SK-N-SH (cell line): Measurements from ENCODE around the gene RNASE9. TPM values are rescaled to one million over a fixed set of nuclear protein-coding genes. Genes with fewer than 3 reads are reported as not detected.

Experiments used
- CTCF ChIA-PET: fragments of 300-600, 350-600 bp; formaldehyde crosslinking; extraction: SDS; loops from one replicate; lab custom pipeline; 2021; lab: Yijun Ruan, JAX
- POLR2A ChIA-PET: fragments of 350-600 bp; sonication (Branson Sonifier 250); formaldehyde crosslinking; extraction: SDS; loops from one replicate; lab custom pipeline; 2020; ENCODE audit warnings: antibody characterized with exemption, inconsistent platforms; lab: Yijun Ruan, JAX
- DNase-seq: peaks from one replicate; pipeline ENCODE4 v3.0.0; 2012
- H2AFZ ChIP-seq: fragments of 200-600 bp; sonication (generic); 2 replicates; pipeline ENCODE4 v1.8.1; 2016; ENCODE audit warnings: antibody characterized with exemption, mild to moderate bottlenecking, low read depth
- H3F3A ChIP-seq: fragments of 200-600 bp; sonication (generic); replicated peaks from 2 replicates; pipeline ENCODE3; 2016; ENCODE audit warnings: antibody characterized with exemption, mild to moderate bottlenecking; ENCODE audit not compliant: insufficient read depth
- H3K27ac ChIP-seq, 2 experiments: fragments of 200-500 bp in 1 of 2; fragments of 200-600 bp in 1 of 2; sonication (Bioruptor generic) in 1 of 2; sonication (generic), shearing (Covaris generic) in 1 of 2; 2 replicates each; pipeline versions ENCODE4 v1.5.1 to v1.6.1; 2014 to 2016; ENCODE audit warnings: low read depth in 2 of 2, inconsistent platforms in 1 of 2, low read length in 1 of 2, mild to moderate bottlenecking in 1 of 2, mixed read lengths in 1 of 2
- H3K27me3 ChIP-seq: fragments of 200-600 bp; sonication (generic), shearing (Covaris generic); 2 replicates; pipeline ENCODE4 v1.6.1; 2016; ENCODE audit warnings: mixed run types; ENCODE audit not compliant: insufficient read depth
- H3K36me3 ChIP-seq, 2 experiments: fragments of 200-500 bp in 1 of 2; fragments of 200-600 bp in 1 of 2; sonication (Bioruptor generic) in 1 of 2; sonication (generic) in 1 of 2; replicated peaks in 1 of 2; 2 replicates each; pipeline versions ENCODE3 to v1.5.1; 2014 to 2016; ENCODE audit warnings: low read length in 1 of 2, mild to moderate bottlenecking in 1 of 2; ENCODE audit not compliant: insufficient read depth in 2 of 2, control insufficient read depth in 1 of 2
- H3K4me1 ChIP-seq, 2 experiments: fragments of 200-500 bp in 1 of 2; fragments of 200-600 bp in 1 of 2; sonication (Bioruptor generic) in 1 of 2; sonication (generic), shearing (Covaris generic) in 1 of 2; 2 replicates each; pipeline versions ENCODE4 v1.5.1 to v1.6.1; 2014 to 2016; ENCODE audit warnings: low read depth in 1 of 2, low read length in 1 of 2, mixed run types in 1 of 2; ENCODE audit not compliant: insufficient read depth in 2 of 2, control insufficient read depth in 1 of 2
- H3K4me2 ChIP-seq: fragments of 200-600 bp; sonication (generic), shearing (Covaris generic); 2 replicates; pipeline ENCODE4 v1.6.1; 2017; ENCODE audit warnings: mixed run types
- H3K4me3 ChIP-seq, 2 experiments: fragments of 200-500 bp in 1 of 2; fragments of 200-600 bp in 1 of 2; sonication (Bioruptor generic) in 1 of 2; sonication (generic), shearing (Covaris generic) in 1 of 2; 2 replicates each; pipeline versions ENCODE4 v1.5.1 to v1.8.1; 2014 to 2016; ENCODE audit warnings: low read depth in 2 of 2, inconsistent platforms in 1 of 2, low read length in 1 of 2, mild to moderate bottlenecking in 1 of 2, mixed read lengths in 1 of 2, moderate library complexity in 1 of 2
- H3K79me2 ChIP-seq: fragments of 200-600 bp; sonication (generic); 2 replicates; pipeline ENCODE4 v1.8.1; 2017; ENCODE audit warnings: mild to moderate bottlenecking; ENCODE audit not compliant: insufficient read depth
- H3K9ac ChIP-seq: fragments of 200-600 bp; sonication (generic); 2 replicates; pipeline ENCODE4 v1.6.1; 2017; ENCODE audit warnings: mixed run types
- H3K9me2 ChIP-seq: fragments of 200-600 bp; sonication (generic); 2 replicates; pipeline ENCODE4 v1.6.1; 2017; ENCODE audit warnings: mixed run types
- H3K9me3 ChIP-seq: fragments of 200-600 bp; sonication (generic); 2 replicates; pipeline ENCODE4 v1.6.1; 2017; ENCODE audit warnings: mixed run types, mild to moderate bottlenecking, moderate library complexity
- H4K20me1 ChIP-seq: fragments of 200-600 bp; sonication (generic); 2 replicates; pipeline ENCODE4 v1.6.1; 2017; ENCODE audit warnings: mild to moderate bottlenecking, mixed run types; ENCODE audit not compliant: insufficient read depth
- FOSL2 ChIP-seq: IDR thresholded peaks from 2 replicates; pipeline ENCODE4 v1.4.0; 2012; ENCODE audit warnings: low read depth, mild to moderate bottlenecking, moderate library complexity, borderline replicate concordance
- FOXM1 ChIP-seq: IDR thresholded peaks from 2 replicates; pipeline ENCODE4 v1.4.0; 2012; ENCODE audit warnings: low read depth, mild to moderate bottlenecking
- GABPA ChIP-seq: IDR thresholded peaks from 2 replicates; pipeline ENCODE4 v1.4.0; 2012; ENCODE audit warnings: low read depth, mild to moderate bottlenecking
- GATA2 ChIP-seq: sonication (generic); formaldehyde crosslinking; IDR thresholded peaks from 2 replicates; pipeline ENCODE4 v1.5.0; 2020; ENCODE audit warnings: mild to moderate bottlenecking, missing genetic modification reagents
- REST ChIP-seq: IDR thresholded peaks from 2 replicates; pipeline ENCODE4 v1.6.1; 2012; ENCODE audit warnings: mild to moderate bottlenecking, low read depth, low read length, moderate library complexity
- RXRA ChIP-seq: IDR thresholded peaks from 2 replicates; pipeline ENCODE4 v1.4.0; 2012; ENCODE audit warnings: low read depth, mild to moderate bottlenecking, borderline replicate concordance
- SIN3A ChIP-seq: IDR thresholded peaks from 2 replicates; pipeline ENCODE4 v1.6.1; 2012; ENCODE audit warnings: low read depth, mild to moderate bottlenecking, low read length, moderate library complexity, borderline replicate concordance
- WGBS: methylation state at CpG from one replicate; pipeline ENCODE4 v1.1.6; 2017; ENCODE audit warnings: low lambda C conversion rate; 5-methylcytosine and 5-hydroxymethylcytosine counted together
- polyA plus RNA-seq, 3 experiments: library from polyadenylated mRNA; depleted of rRNA; stranded (reverse); fragments of >200 nt; gene quantifications; 2 replicates each; pipeline ENCODE4 v1.2.3, GENCODE V29; 2012
- TF ChIP-seq, protein P1 (sequence below): IDR thresholded peaks from 2 replicates; pipeline ENCODE4 v1.4.0; 2012; ENCODE audit warnings: low read depth, borderline replicate concordance
- TF ChIP-seq, protein P2 (sequence below): fragments of 150-350 bp; IDR thresholded peaks from 2 replicates; pipeline ENCODE4 v1.6.1; 2016; ENCODE audit warnings: mild to moderate bottlenecking, low read depth, low read length

The RNASE9 gene
- polyA plus RNA-seq, 1 of the 3 experiments (the other 2 are of a cell fraction), result not detected

DNA sequence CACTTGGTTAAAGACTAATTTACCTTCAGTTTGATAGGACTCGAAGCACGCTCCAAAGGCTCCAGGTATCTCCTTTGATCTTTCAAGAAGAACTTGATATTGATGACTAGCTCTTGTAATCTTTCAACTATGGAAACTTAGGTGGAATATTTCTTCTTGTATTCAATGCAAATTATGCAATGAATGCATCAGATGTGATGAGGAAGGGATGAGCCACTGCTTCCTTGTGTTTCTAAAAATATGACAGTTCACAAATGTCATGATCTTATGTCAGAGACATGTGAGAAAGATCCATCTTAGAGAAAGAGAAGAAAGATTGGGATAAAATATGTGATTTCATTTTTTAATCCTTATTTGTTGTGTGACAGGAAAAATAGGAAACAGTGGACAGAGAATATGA, 9.9 kb downstream of the RNASE9 start:
- no peak overlapping the region for H3K4me3 ChIP-seq
- ChIA-PET CTCF (no interaction called here), POLR2A (no interaction called here)
- H3K9me2 ChIP-seq, result no peaks in the 10 kb centered on the region
- no peak overlapping the region for H2AFZ ChIP-seq
- no peaks in the 10 kb centered on the region for H3K79me2 ChIP-seq
- H3K27ac ChIP-seq, result no peak overlapping the region
- no peaks in the 10 kb centered on the region for H3K36me3 ChIP-seq
- no peaks in the 10 kb centered on the region for H3F3A ChIP-seq
- no peak overlapping the region for H3K4me2 ChIP-seq
- 13% methylated on average over 2 of the region's 2 CpGs for WGBS
- TF ChIP-seq, protein P1, sequence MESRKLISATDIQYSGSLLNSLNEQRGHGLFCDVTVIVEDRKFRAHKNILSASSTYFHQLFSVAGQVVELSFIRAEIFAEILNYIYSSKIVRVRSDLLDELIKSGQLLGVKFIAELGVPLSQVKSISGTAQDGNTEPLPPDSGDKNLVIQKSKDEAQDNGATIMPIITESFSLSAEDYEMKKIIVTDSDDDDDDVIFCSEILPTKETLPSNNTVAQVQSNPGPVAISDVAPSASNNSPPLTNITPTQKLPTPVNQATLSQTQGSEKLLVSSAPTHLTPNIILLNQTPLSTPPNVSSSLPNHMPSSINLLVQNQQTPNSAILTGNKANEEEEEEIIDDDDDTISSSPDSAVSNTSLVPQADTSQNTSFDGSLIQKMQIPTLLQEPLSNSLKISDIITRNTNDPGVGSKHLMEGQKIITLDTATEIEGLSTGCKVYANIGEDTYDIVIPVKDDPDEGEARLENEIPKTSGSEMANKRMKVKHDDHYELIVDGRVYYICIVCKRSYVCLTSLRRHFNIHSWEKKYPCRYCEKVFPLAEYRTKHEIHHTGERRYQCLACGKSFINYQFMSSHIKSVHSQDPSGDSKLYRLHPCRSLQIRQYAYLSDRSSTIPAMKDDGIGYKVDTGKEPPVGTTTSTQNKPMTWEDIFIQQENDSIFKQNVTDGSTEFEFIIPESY, result no peak
- TF ChIP-seq GABPA (no peak), REST (no peak), SIN3A (no peak), GATA2 (no peak), FOXM1 (no peak), FOSL2 (no peak), RXRA (no peak)
- TF ChIP-seq, protein P2, sequence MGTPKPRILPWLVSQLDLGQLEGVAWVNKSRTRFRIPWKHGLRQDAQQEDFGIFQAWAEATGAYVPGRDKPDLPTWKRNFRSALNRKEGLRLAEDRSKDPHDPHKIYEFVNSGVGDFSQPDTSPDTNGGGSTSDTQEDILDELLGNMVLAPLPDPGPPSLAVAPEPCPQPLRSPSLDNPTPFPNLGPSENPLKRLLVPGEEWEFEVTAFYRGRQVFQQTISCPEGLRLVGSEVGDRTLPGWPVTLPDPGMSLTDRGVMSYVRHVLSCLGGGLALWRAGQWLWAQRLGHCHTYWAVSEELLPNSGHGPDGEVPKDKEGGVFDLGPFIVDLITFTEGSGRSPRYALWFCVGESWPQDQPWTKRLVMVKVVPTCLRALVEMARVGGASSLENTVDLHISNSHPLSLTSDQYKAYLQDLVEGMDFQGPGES, result no peak
- no peak overlapping the region for H3K9ac ChIP-seq
- no peak for DNase-seq
- H3K9me3 ChIP-seq, result no peaks in the 10 kb centered on the region
- H3K4me1 ChIP-seq, result no peaks in the 10 kb centered on the region
- H4K20me1 ChIP-seq, result no peaks in the 10 kb centered on the region
- H3K27me3 ChIP-seq, result peaks cover 49% of the 10 kb centered on the region
